Activated CD8-positive, alpha-beta T cell treated with anti-CD3 and anti-CD28 coated beads for 36 hours (primary cell): ENCODE measurements around the gene P4HA1. TPM values are rescaled to one million over a fixed set of nuclear protein-coding genes. Genes with fewer than 3 reads are reported as not detected.

Source experiments
- ATAC-seq: fragments of 200-7000 bp; cut with Tn5 transposase; one replicate; pipeline ENCODE4 v1.10.0; 2021; ENCODE audit warnings: mild to moderate bottlenecking, moderate library complexity
- CTCF ChIA-PET: fragments of 350-600 bp; sonication (Branson Sonifier 250); formaldehyde crosslinking; loops from one replicate; lab custom pipeline; 2021; ENCODE audit warnings: antibody characterized with exemption; lab: Charles Lee
- POLR2A ChIA-PET: fragments of 350-600 bp; sonication (Branson Sonifier 250); formaldehyde crosslinking; loops from one replicate; lab custom pipeline; 2021; ENCODE audit warnings: antibody characterized with exemption; lab: Charles Lee
- DNase-seq: peaks from one replicate; pipeline ENCODE4 v3.0.0-alpha.2; 2020
- H3K27ac Mint-ChIP-seq: one replicate; pipeline ENCODE4 v1.8.0; 2021; ENCODE audit warnings: mild to moderate bottlenecking, mixed read lengths
- H3K27me3 Mint-ChIP-seq: one replicate; pipeline ENCODE4 v1.8.0; 2021; ENCODE audit warnings: mixed read lengths
- H3K36me3 Mint-ChIP-seq: one replicate; pipeline ENCODE4 v1.8.0; 2021; ENCODE audit warnings: low read depth, mixed read lengths
- H3K4me1 Mint-ChIP-seq: one replicate; pipeline ENCODE4 v1.8.0; 2021; ENCODE audit warnings: low read depth, mixed read lengths
- H3K4me3 Mint-ChIP-seq: one replicate; pipeline ENCODE4 v1.8.0; 2021; ENCODE audit warnings: mild to moderate bottlenecking, moderate library complexity, mixed read lengths
- H3K9me3 Mint-ChIP-seq: one replicate; pipeline ENCODE4 v1.8.0; 2021; ENCODE audit warnings: mixed read lengths
- CTCF ChIP-seq: fragments of 200-600 bp; IDR thresholded peaks from one replicate; pipeline ENCODE4 v1.8.0; 2022; ENCODE audit warnings: antibody characterized with exemption, mild to moderate bottlenecking
- intact Hi-C: fragments of 100-400 bp; cut with micrococcal nuclease; formaldehyde crosslinking; loops from one replicate; pipeline ENCODE4 v1.10.0; 2022
- total RNA-seq, 2 experiments: library from RNA; stranded (reverse); gene quantifications; one replicate each; pipeline ENCODE4 v1.2.3, GENCODE V29; 2021

The P4HA1 gene
- total RNA-seq, 2 experiments from 2014 or later = 72.2 to 72.3 TPM

- ChIA-PET POLR2A (no interaction called here), CTCF (no interaction called here)
- H3K4me1 Mint-ChIP-seq = peaks cover 6% of the 10 kb centered on the region
- H3K36me3 Mint-ChIP-seq = peaks cover 26% of the 10 kb centered on the region
- intact Hi-C loops = no loop called here
- DNase-seq (no peak), ATAC-seq (no peak)
- TF ChIP-seq CTCF = no peak
- H3K4me3 Mint-ChIP-seq = no peak overlapping the region
- H3K27ac Mint-ChIP-seq = no peak overlapping the region
- H3K9me3 Mint-ChIP-seq = peaks cover 6% of the 10 kb centered on the region
- no peaks in the 10 kb centered on the region for H3K27me3 Mint-ChIP-seq
These were observed 9.6 kb upstream of the P4HA1 start for GRCh38 chr10:73106301-73106700.

- Mint-ChIP-seq H3K9me3 (no peaks in the 10 kb centered on the region), H3K4me1 (peaks cover 17% of the 10 kb centered on the region), H3K4me3 (no peak overlapping the region), H3K27ac (no peak overlapping the region), H3K36me3 (peaks cover 14% of the 10 kb centered on the region), H3K27me3 (no peaks in the 10 kb centered on the region)
- DNase-seq = no peak
- ChIA-PET CTCF (interaction anchor here (1.2 to 8.1 kb wide), 2 partner anchors 11 to 58 kb away, joined by 5 to 60 read pairs; partner anchors contain the start of gene NUDT13), POLR2A (interaction anchor here (0.6 to 2.6 kb wide), 2 partner anchors 11 to 281 kb away, joined by 3 to 14 read pairs; partner anchors contain the start of gene NUDT13)
- no peak for ATAC-seq
- intact Hi-C loops = no loop called here
- no peak for TF ChIP-seq CTCF
These were observed 2.5 kb upstream of the P4HA1 start for GRCh38 chr10:73099141-73099540.

GRCh38 chr10:73097305-73097670, 622 bp upstream of the P4HA1 start:
- intact Hi-C loops = no loop called here
- Mint-ChIP-seq H3K4me3 (peak overlapping the region; percentile 95), H3K27me3 (no peaks in the 10 kb centered on the region), H3K36me3 (peaks cover 20% of the 10 kb centered on the region), H3K27ac (peak overlapping the region; percentile 98), H3K9me3 (no peaks in the 10 kb centered on the region), H3K4me1 (peaks cover 26% of the 10 kb centered on the region)
- TF ChIP-seq CTCF = no peak
- ChIA-PET POLR2A (interaction anchor here (0.7 to 2.7 kb wide), 7 partner anchors 10 to 74 kb away, joined by 3 to 13 read pairs (median 4); partner anchors contain the start of genes ECD and FAM149B1), CTCF (interaction anchor here (0.6 to 8.1 kb wide), 17 partner anchors 14 to 742 kb away, joined by 3 to 60 read pairs (median 3); partner anchors contain the start of genes DNAJB12, DNAJC9, MRPS16 and NUDT13)
- DNase-seq (no peak), ATAC-seq (no peak)

GRCh38 chr10:73096041-73096448, 621 bp downstream of the P4HA1 start:
- peak; percentile 46 for ATAC-seq
- Mint-ChIP-seq H3K36me3 (peaks cover 24% of the 10 kb centered on the region), H3K9me3 (no peaks in the 10 kb centered on the region), H3K27me3 (no peaks in the 10 kb centered on the region), H3K4me1 (peaks cover 32% of the 10 kb centered on the region), H3K27ac (peak overlapping the region; percentile 98), H3K4me3 (peak overlapping the region; percentile 95)
- TF ChIP-seq CTCF = no peak
- DNase-seq = peak; percentile 86
- ChIA-PET CTCF (interaction anchor here (0.6 to 8.1 kb wide), 12 partner anchors 12 to 404 kb away, joined by 3 to 60 read pairs (median 5); partner anchors contain the start of genes MCU and NUDT13), POLR2A (interaction anchor here (0.6 to 2.7 kb wide), 11 partner anchors 14 to 1011 kb away, joined by 3 to 13 read pairs (median 4); partner anchors contain the start of genes DNAJC9, ECD, FAM149B1 and NUDT13)
- intact Hi-C loops = no loop called here

GRCh38 chr10:73095481-73096021, 1.1 kb downstream of the P4HA1 start:
- H3K4me1 Mint-ChIP-seq = peaks cover 32% of the 10 kb centered on the region
- ATAC-seq (no peak), DNase-seq (peak; percentile 58)
- peaks cover 24% of the 10 kb centered on the region for H3K36me3 Mint-ChIP-seq
- POLR2A ChIA-PET = interaction anchor here (0.6 to 2.7 kb wide), 13 partner anchors 13 to 1011 kb away, joined by 3 to 13 read pairs (median 4); partner anchors contain the start of genes DNAJC9, ECD, FAM149B1 and NUDT13
- CTCF ChIA-PET = interaction anchor here (0.6 to 8.1 kb wide), 13 partner anchors 13 to 404 kb away, joined by 3 to 60 read pairs (median 5); partner anchors contain the start of genes MCU and NUDT13
- no peak for TF ChIP-seq CTCF
- no peaks in the 10 kb centered on the region for H3K9me3 Mint-ChIP-seq
- peak overlapping the region; percentile 95 for H3K4me3 Mint-ChIP-seq
- intact Hi-C loops = no loop called here
- no peaks in the 10 kb centered on the region for H3K27me3 Mint-ChIP-seq
- H3K27ac Mint-ChIP-seq = peak overlapping the region; percentile 98
